Lower leg skin (tissue), 3 donors: Measurements from ENCODE around the gene AGBL1.

Experiments
- POLR2A ChIP-seq, 2 donors: fragments of 450-650 bp; IDR thresholded peaks; one replicate each; pipeline ENCODE4 v1.6.1; 2016 to 2017; ENCODE audit warnings: antibody characterized with exemption in 2 of 2, mild to moderate bottlenecking in 1 of 2, moderate library complexity in 1 of 2
- TF ChIP-seq, protein P1 (sequence below), 3 donors: fragments of 450-650 bp; IDR thresholded peaks; one replicate each; pipeline ENCODE4 v1.5.1; 2016; ENCODE audit warnings: antibody characterized with exemption in 3 of 3, mild to moderate bottlenecking in 3 of 3, moderate library complexity in 2 of 3

DNA sequence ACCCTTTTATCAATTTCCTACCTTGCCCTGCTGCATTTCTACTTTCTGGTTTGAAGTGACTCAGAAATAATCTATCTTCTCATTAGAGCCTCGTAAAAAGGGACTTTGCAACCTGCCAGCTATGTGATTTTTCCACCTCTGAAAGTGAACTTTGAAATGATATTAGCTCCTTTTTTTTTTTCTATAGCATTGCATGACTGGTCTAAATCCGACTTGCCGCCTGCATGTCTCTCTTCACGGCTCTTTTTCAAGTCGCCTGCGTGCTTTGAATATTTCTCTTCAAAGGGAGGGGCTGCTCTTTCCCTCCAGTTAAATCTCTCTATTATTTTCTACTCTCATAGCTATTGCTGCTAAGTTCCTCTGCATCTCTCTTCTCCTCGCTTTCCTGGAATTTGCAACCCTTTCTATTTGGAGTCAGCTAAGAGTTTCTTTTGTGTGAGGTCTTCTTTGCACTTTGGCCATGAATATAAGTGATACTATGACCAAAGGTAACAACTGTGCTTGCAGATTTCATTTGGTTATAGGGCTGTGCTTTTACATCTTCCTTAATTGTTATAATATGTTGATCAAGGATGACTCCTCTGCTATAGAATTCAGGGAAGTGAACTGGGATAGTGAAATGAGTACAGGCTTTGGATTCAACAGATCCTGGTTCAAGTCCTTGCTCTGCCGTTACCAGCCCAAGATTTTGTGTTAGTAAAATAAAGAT is 541.1 kb downstream of the AGBL1 start:
- TF ChIP-seq, protein P1, sequence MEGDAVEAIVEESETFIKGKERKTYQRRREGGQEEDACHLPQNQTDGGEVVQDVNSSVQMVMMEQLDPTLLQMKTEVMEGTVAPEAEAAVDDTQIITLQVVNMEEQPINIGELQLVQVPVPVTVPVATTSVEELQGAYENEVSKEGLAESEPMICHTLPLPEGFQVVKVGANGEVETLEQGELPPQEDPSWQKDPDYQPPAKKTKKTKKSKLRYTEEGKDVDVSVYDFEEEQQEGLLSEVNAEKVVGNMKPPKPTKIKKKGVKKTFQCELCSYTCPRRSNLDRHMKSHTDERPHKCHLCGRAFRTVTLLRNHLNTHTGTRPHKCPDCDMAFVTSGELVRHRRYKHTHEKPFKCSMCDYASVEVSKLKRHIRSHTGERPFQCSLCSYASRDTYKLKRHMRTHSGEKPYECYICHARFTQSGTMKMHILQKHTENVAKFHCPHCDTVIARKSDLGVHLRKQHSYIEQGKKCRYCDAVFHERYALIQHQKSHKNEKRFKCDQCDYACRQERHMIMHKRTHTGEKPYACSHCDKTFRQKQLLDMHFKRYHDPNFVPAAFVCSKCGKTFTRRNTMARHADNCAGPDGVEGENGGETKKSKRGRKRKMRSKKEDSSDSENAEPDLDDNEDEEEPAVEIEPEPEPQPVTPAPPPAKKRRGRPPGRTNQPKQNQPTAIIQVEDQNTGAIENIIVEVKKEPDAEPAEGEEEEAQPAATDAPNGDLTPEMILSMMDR (IDR thresholded peaks at IDR 0.05) = no peak
- TF ChIP-seq POLR2A (IDR thresholded peaks at IDR 0.05) = no peak
